ENCODE results near the gene AAMDC.
A peak's percentile ranks its signal among the peaks of the same experiment; 100 is the strongest.
"Not testable (repeated sequence)": the region's sequence is repeated elsewhere in the genome, so short reads cannot be mapped to it uniquely, and the experiment has no call there.

Gene AAMDC

GRCh38 chr11:77889045-77889444 is 68.1 kb downstream of the AAMDC start:
- DNase-seq: not testable (repeated sequence)

- not testable (repeated sequence) for DNase-seq
Observed at GRCh38 chr11:77890100-77890614, 69.2 kb downstream of the AAMDC start.

- DNase-seq: not testable (repeated sequence)
Observed at GRCh38 chr11:77890619-77891056, 69.7 kb downstream of the AAMDC start.

- not testable (repeated sequence) for DNase-seq
Observed at GRCh38 chr11:77891256-77891655, 70.3 kb downstream of the AAMDC start.

GRCh38 chr11:77891703-77892102 is 70.8 kb downstream of the AAMDC start:
- not testable (repeated sequence) for DNase-seq

GRCh38 chr11:77894949-77895348 is 74.0 kb downstream of the AAMDC start:
- not testable (repeated sequence) for DNase-seq

- DNase-seq: no peak
Observed at GRCh38 chr11:77908835-77909234, 87.9 kb downstream of the AAMDC start.

GRCh38 chr11:77909277-77909676 is 88.3 kb downstream of the AAMDC start:
- no peak for DNase-seq

- not testable (repeated sequence) for DNase-seq
Observed at GRCh38 chr11:77910828-77911227, 89.9 kb downstream of the AAMDC start.

GRCh38 chr11:77913608-77914306 is 92.8 kb downstream of the AAMDC start:
- not testable (repeated sequence) for DNase-seq

GRCh38 chr11:77914307-77914791 is 93.4 kb downstream of the AAMDC start:
- DNase-seq: peak; percentile 42

- DNase-seq: not testable (repeated sequence)
Observed at GRCh38 chr11:77917713-77918112, 96.8 kb downstream of the AAMDC start.

Measured in NCI-H226 (cell line).